GM18858 (cell line): ENCODE results near the gene KCNIP1.

Experiments
- ATAC-seq: cut with Tn5 transposase; IDR thresholded peaks from one replicate; pipeline ENCODE4 v1.9.1; 2021; ENCODE audit not compliant: unreplicated experiment

KCNIP1 gene

DNA sequence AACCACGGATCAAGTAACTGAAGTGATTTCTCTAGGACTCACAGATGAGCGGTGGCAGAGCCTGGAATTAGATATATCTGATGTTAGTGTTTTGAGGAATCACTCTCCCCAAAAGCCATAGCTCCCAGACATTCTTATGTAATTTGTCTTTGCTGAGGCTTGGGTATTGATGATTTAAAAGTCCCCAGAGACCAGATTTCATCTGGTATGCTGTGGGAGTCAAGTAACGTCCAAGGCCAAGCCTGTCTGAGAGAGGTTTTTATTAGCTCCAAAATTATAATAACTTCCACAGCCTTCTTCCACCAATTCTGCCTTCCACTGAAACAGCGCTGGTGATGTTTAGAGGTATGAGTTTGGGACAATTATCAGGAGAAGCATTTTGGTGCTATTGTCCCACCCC is 21.3 kb upstream of the KCNIP1 start:
- no peak for ATAC-seq

DNA sequence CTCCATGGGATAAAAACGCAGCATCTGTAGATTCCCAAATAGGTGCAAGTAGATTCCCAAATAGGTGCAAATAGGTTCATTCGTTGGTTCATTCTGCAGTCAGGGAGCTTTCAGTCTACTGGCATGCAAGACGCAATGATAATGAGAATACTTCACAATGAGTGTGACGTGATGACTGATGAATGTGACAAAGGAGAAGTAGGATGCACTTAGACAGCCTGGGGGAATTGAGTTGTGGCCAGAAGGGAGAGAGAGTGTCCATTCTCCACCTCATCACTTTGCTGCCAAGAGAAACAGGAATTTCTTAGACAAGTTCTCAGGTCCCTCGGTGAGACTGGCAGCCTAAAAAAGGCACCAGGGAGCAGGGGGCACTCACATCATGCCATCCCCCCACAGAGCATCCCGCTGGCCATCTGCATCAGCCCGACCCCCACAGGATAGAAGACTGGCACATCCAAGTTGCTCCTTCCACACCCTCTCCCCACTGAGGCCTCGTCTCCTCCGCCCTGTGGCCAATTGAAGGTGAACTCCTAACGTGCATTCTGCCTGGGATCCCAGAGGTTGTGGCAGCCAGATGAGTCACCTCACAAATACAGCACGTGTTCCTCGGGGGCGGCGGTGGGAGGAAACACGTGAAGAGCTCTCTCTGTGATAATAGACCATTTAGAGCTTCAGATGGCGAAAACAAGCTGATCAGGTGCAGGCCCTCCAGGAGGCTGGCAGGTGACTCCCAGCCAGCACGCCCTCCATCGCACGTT is 19.9 kb upstream of the KCNIP1 start:
- ATAC-seq, result no peak

DNA sequence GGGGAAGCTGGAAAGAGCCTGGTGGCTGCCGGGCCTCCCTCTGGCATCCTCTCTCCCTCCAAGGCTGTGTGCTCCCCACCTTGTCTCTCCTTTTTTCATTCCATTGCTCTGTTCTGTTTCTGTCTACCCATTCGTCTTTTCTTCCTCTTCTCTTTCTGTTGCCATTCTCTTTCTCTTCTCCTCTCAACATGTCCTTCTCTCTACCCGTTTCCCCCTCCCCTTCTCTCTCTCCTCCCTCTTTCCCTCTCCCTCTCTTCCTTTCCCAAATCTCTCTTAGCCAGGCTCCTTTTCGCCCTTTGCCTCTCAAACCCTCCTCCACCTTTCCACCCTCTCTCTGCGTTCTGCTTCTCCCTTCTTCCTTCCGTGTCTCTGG is 19.4 kb upstream of the KCNIP1 start:
- ATAC-seq, result no peak

DNA sequence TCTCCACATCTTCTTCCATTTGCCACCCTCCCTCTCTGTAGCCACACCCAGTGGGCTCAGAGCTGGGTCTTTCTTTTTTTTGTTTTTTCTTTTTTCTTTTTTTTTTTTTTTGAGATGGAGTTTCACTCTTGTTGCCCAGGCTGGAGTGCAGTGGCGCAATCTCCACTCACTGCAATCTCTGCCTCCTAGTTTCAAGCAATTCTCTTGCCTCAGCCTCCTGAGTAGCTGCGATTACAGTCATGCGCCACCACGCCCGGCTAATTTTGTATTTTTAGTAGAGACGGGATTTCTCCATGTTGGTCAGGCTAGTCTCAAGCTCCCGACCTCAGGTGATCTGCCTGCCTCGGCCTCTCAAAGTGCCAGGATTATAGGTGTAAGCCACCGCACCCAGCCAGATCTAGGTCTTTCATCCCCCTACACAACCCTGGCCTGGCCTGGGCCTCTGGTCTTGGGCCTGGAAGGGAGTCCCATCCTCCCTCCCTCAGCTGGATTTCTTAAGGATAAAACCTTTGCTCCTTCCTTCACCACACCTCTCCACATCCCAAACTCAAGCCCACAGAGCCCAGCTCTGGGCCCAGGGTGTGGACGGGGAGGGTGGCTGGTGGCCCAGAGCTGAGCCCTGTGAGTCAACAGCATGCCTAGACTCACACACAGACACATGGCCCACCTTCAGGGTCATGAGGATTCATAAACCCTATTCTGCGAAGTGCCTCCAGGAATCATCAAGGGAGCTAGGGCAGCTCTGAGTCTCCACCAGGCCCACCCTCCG is 18.8 kb upstream of the KCNIP1 start:
- ATAC-seq, result no peak

DNA sequence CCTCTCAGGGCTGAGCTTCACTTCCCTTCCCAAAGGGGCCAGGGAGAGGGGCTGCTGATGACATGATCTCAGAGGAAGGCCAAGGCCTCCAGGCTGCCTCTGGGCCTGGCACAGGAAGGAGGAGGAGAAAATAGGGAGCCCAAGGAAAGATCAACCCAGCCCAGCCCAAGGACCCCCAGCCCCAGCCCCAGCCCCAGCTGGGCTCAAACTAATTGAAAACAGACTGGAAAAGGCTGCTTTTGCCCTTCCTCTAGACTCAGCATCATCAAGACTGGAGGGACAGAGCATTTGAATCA is 18.3 kb upstream of the KCNIP1 start:
- no peak for ATAC-seq

GRCh38 chr5:170486371-170486770 is 17.4 kb upstream of the KCNIP1 start:
- ATAC-seq, result no peak

GRCh38 chr5:170488570-170488969 is 15.2 kb upstream of the KCNIP1 start:
- ATAC-seq, result no peak

DNA sequence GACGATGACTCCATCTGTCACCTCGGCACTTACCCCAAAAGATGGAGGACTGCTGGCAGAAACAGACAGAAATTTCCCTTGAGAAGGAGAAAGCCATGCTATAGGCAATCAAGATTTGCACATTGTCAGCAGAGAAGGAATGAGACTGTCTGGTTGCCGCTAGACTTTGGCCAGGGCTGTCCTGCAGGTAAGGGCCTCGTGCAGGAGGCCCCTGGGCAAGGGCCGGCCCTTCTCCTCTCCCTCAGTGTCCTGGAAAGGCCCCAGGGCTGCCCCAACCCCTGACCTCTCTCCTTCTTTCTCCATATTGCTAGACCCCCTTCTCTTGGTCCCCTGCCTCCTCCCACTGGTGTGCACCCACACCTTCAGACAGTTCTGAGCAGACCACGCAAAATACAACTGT is 14.6 kb upstream of the KCNIP1 start:
- no peak for ATAC-seq

DNA sequence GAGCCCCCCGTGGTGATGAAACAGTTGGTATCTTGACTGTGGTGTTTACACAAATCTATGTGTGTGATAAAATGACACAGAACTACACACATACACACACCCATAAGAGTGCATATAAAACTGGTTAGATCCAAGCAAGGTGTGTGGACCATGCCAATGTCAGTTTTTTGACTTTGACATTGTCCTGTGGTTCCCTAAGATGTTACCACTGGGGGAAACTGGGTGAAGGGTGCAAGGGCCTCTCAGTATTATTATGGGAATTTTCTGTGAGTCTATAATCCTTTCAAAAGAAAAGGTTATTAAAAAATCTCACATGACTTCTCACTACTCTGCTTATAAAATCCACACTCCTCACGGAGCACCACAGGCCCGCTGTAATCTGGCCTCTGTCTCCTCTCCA is 13.4 kb upstream of the KCNIP1 start:
- no peak for ATAC-seq

- ATAC-seq, result no peak
Measured at GRCh38 chr5:170491479-170491878, 12.3 kb upstream of the KCNIP1 start.

DNA sequence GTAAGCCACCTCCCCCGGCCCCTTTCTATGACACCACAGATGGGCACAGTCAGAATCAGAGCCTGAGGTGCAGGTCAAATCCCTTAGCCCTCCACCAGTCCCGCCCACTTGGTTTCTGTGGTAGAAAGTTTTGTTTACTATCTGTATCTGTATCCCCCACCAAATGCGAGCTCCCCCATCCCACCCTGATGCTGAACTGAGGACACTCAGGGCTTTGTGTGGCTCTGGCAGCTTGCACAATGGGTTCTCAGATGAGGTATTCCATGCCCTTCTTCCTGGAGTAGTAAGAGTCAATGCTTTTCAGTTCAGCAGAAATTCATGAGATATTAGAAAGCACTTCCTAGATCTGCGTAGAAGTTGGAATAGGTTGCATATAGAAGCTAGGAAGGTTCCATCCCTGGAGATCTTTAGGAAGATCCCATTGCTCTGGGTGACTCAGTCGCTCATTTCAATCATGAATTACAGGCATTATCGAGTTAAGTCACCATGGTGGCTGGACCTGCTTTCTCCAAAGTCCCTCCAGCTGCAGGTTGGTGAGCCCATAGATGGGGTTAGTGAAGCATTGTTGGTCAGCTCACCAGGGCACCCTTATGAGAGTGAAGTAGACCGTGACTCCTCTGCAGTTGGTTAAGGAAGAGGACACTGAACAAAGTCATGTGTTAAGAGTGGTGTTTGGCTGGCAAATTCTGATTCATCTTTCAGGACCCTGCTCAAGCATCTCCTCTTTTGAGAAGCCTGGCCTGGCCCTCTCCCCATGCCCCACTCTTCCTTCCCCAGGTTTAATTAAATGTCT is 10.6 kb upstream of the KCNIP1 start:
- ATAC-seq, result no peak

DNA sequence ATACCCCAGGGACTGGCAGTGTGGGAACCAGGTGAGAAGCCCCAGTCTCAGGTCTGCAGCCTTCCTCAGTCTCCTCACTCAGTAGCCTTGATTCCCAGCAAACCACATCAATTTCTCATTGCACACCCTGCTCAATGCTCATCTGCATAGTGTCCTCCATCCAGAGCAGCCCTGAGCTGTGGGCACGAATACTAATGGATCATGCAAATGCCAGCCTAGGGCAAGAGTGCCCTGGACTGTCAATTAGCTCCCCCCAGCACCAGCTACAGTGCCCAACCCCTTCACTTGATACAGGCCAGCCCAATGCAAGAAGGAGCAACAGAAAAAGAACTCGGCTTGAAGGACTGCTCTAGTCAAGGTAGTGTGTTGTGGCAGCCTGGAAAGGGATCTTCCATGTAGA is 9.8 kb upstream of the KCNIP1 start:
- no peak for ATAC-seq

DNA sequence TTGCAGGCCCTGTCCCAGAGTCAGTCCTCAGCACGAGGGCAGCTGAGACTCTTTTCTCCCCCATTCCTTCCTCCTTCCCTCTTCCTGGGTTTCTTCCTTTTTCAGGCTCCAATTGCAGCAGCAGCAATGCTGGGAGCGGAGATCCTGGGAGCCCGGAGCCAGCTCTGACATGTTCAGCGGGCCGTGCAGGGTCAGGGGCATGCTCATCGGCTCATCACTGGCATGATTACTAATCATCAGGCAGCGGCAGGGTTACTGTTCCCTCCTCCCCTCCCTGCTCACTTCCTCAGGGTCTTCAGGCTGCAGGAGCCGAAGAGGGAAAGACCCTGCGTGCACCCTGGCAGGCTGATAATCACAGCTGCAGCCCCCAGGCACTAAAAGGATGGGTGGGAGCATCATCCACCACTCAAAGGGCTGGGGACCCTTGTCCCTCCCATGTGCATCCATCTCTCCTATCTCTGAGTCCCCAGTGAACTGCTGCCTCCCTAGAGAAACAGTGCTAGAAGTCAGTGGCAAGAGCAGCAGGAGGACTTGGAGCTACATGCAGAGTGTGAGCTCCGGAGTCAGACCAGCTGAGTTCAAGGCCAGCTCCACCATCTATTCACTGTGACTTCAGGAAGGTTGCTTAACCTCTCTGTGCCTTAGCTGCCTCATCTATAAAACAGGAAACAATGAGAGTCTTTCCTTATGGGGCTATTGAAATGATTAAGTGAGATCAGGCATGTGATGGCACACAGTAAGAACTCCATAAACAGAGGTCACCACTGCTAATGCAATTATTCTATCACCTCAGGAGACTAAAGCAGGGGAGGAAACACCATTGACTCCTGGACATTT is 7.8 kb upstream of the KCNIP1 start:
- no peak for ATAC-seq

DNA sequence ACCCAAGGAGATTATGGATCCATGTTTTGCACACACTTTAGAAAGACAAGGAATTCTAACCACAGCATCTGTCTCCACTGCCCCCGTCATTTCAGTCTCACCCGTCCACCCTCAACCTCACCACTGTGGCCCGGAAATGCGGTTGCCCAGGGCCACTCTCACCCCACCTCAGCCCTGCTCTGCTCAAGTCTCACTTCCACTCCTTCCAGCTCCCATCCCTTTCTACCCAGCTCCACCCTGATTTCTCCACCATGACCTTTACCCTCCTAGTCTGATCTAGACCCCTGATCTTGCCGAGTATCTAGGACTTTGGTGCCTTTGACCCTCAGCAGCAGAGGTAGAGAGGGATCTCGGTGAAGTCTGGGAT is 7.2 kb upstream of the KCNIP1 start:
- ATAC-seq, result no peak

DNA sequence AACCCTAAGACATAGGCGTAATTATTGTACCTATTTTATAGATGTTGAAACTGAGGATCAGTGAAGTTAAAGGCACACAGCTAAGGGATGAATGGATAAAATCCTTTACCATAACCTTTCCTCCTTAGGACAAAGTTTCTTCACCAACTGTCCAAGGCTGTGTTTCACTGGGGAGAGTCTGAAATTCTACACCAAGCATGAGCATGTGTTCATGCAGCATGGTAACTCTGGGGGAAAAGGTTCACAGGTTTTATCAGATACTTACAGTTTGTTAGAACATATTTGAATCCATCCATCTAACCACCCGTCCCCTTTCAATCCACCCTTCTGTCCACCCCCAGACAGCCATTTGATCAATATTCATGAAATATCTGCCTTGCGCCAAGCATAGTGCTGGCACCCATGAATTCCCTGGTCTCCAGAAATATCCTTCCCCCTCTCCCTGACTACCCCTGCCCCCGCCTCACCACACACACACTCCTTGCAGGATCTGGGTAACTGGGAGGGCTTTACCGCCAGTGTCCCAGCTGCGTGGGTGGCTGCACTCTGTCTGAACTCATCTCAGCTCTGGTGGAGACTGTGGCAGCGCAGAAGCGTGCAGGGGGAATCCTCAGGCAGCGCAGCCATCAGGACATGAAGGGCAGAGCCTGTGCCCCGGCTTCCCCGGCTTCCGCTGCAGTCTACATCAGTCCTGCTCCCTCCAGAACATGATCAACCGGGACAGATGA is 6.3 kb upstream of the KCNIP1 start:
- ATAC-seq, result no peak

- ATAC-seq, result no peak
Measured at GRCh38 chr5:170498811-170499351, 4.9 kb upstream of the KCNIP1 start.

DNA sequence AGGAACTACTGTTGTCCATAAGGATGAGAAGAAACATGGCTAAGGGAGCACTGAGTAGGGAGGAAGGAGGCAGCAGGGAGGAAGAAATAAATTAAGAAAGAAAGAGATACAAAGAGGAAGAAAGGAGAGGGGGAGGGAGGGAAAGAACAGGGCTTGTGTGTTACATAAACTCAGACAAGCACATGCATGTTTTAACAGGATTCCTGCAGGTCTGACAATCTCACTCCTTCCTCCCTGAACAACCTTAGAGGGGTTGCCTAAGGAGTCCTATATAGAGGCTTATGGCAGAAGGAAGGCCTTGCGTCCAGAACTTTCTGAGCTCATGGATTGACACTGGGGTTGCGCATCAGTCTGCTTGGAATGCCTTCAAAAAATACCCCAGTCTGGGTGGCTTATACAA is 4.2 kb upstream of the KCNIP1 start:
- no peak for ATAC-seq

- ATAC-seq, result no peak
Measured at GRCh38 chr5:170501361-170501760, 2.5 kb upstream of the KCNIP1 start.

- no peak for ATAC-seq
Measured at GRCh38 chr5:170501931-170502330, 1.9 kb upstream of the KCNIP1 start.

- ATAC-seq, result no peak
Measured at GRCh38 chr5:170504616-170505266, 921 bp downstream of the KCNIP1 start.
